ENCODE data around the gene LDLRAP1.
"Not testable (repeated sequence)": the region's sequence is repeated elsewhere in the genome, so short reads cannot be mapped to it uniquely, and the experiment has no call there.

LDLRAP1 gene

DNA sequence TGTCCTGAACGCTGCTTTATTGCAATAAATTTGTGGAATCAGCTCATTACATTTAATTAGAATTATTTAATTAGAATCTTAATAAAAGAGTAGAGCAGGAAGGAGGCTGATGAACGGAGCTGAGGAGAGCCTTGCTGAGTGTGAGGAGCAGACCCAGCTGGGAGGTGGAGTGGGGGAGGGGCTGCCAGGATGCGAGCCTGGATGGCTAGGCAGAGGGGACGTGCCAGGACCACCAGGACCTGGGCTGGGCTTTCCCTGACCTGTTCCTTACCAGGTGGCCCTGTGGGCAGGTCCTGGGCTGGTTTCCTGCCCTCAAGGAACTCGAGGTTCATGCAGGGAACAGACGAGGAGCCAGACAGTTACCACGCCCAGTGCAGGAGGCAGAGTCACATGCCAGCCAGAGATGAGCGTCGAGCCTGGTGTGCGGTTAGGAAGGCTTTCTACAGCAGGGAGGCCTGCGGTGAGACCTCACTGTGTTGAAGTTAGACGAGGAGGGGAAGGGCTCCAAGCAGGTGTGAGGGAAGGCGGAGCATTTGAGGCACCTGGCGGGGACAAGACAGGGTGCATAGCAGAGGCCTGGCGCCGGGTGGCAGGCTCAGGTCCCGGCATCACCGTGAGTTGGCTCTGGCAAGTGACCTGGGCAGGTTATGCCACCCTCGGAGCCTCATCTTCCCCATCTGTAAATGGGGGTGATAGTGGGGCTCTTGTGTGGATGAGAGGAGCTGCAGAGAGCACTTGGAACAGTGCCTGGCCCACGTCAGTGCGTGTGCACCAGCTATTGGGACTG lies 33.9 kb downstream of the LDLRAP1 start:
- DNase-seq, result no peak

DNA sequence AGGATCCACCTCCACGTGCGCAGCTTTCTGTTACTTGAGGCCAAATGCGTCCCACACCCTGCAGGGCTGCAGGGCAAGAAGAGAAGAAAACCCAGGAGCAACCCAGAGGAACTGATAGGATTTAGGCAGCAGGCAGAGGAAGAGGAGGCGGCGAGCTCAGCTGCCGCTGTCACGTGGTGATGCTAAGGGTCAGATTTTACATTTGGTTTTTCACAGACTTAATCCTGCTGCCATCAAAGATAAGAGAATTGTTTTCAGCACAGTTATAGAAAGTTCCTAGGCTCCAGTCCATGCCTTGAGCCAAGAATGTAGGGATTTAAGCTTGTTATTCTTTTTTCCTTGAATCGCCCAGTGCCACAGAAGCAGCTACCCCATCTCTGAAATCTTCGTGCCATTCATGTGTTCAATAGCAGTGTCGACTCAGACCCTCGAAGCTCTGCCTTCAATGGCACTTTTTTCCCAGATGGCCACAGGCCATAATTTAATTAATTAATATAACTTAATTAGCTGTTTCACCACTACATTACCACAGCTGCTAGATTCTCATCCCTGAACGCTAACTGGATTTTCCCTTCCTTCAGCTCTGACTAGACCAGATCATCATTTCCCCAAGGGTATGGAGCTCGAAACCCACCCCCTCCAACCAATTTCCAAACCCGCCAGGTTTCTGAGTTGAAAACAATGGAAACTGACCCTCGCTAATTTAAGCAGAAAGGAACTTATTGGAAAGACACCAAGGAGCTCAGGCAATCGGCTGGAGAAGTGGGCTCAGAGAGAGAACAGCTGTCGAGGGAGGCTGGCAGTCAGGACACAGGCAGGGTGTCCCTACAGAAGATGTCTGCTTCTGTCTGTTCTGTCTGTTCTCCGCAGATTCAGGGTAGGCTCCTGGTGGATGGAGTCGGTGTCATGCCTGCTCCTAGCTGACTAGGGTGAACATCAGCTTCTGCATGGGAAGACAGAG lies 36.2 kb downstream of the LDLRAP1 start:
- no peak for DNase-seq

DNA sequence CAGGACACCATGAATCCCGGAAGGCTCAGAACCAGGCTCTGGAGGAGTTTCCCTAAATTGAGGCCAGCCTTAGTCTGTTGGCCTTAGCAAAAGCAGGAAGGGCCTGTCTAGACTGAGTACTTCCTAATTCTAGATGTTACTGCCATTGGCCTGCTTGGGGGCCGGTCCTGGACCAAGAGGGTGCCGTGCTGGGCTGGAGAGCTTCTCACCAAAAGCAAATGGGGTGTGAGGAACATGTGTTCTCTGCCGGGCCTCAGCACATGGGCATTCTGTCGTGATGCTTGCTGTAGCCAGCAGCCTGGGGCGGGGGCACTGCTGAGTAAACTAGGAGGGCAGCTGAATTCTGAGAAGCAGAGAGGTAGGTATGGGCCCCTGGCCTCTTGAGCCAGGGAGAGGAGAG lies 37.5 kb downstream of the LDLRAP1 start:
- DNase-seq, result no peak

DNA sequence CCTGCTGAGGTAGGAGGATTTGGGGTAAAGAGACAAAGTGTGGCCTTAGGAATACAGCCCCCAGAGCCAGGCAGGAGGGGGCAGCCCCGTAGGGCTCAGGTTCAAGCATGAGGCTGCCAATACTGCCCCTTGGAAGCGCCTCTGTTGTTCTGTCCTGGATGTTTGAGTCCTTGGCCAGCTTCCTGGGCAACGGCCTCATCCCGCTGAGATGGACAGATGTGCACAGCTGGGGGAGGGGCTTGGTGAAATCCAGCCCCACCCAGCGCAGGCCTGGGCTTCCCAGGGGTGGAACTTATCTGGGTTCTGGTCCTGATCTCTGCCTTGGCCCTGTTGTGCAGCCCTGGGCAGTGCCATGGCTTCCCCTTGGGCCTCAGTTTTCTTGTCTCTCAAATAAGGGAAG lies 38.4 kb downstream of the LDLRAP1 start:
- DNase-seq, result no peak

DNA sequence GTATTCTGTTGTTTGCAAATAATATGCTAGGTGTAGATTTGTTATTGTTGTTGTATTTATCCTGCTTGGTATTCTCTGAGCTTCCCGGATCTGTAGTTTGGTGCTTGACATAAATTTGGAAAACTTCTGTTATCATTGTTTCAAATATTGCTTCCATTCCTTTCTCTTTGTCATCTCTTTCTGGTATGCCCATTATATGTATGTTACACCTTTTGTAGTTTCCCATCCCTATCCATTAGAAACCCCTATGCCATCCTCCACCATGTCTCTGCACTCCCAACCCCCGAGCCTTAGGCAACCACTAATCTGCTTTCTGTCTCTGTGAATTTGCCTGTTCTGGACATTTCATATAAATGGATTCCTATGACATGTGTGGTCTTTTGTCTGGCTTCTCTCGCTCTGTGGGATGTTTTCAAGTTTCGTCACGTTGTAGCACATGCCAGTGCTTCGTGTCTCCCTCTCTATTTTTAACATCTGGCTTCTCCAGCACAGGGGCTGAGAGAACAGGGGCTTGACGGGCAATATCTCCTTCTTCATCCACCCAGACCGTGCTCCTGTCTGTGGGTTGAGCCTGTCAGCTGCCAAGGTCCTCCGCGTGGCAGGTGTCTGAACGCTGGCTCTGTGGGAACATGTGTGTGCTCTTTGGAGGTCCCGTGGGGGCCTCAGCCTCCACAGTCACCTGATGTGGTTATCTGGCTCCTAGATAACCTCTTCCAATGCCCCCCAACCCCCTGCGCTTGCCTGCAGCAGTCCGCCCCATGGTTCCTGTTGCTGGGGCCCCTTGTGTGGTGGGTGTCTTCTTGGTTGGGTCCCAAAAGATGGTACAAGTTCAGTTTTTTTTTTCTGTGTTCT lies 40.3 kb downstream of the LDLRAP1 start:
- DNase-seq, result no peak

DNA sequence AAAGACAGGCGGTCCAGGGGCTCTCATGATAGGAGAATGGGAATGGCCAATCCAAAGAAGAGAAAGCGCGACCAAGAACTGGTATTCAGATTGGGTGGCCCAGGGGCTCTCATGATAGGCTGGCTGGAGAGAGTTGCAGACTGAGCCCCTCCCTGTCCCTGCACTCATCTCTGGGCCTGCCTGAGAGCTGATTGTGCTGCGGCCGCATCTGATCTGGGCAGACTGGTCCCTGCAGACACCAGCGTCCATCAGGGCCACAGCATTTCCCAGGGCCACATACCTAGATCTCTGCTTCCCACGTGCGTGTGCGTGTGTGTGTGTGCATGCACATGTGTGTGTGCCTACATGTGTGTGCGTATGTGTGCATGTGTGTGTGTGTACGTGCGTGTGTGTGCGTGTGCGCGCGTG lies 42.8 kb downstream of the LDLRAP1 start:
- DNase-seq, result no peak

DNA sequence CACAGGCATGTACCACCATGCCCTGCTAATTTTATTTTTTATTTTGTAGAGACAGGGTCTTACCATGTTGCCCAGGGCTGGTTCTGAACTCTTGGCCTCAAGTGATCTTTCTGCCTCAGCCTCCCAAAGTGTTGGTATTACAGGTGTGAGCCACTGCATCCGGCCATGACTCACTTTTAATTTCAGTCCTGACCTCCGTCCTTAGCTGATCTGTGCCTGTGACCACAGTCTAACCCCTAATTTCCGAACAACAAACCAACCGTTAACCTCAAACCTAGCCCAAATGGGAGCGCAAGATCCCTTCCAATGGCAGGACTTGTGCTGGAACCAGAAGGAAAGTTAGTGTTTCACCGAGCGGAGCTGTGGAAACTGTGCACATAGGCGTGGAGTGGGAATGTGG lies 43.9 kb downstream of the LDLRAP1 start:
- no peak for DNase-seq

DNA sequence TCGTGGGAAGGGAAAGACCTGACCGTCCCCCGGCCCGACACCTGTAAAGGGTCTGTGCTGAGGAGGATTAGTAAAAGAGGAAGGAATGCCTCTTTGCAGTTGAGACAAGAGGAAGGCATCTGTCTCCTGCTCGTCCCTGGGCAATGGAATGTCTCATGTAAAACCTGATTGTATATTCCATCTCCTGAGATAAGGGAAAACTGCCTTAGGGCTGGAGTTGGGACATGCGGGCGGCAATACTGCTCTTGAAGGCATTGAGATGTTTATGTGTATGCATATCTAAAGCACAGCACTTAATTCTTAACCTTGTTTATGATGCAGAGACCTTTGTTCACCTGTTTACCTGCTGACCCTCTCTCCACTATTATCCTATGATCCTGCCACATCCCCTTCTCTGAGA lies 44.8 kb downstream of the LDLRAP1 start:
- DNase-seq, result not testable (repeated sequence)

DNA sequence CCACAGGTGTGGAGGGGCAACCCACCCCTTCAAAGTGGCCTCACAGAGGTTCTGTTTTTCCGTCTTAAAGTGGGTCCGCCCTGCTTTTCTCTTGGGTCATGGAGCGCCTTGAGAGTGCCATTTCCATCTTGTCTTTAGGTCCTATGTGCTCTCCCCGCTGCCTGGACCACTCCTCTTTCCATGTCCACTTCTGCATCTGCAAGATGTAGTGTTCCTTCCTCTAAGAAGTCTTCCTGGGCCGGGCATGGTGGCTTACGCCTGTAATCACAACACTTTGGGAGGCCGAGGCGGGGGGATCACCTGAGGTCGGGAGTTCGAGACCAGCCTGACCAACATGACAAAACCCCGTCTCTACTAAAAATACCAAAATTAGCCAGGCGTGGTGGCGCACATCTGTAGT lies 45.4 kb downstream of the LDLRAP1 start:
- not testable (repeated sequence) for DNase-seq

DNA sequence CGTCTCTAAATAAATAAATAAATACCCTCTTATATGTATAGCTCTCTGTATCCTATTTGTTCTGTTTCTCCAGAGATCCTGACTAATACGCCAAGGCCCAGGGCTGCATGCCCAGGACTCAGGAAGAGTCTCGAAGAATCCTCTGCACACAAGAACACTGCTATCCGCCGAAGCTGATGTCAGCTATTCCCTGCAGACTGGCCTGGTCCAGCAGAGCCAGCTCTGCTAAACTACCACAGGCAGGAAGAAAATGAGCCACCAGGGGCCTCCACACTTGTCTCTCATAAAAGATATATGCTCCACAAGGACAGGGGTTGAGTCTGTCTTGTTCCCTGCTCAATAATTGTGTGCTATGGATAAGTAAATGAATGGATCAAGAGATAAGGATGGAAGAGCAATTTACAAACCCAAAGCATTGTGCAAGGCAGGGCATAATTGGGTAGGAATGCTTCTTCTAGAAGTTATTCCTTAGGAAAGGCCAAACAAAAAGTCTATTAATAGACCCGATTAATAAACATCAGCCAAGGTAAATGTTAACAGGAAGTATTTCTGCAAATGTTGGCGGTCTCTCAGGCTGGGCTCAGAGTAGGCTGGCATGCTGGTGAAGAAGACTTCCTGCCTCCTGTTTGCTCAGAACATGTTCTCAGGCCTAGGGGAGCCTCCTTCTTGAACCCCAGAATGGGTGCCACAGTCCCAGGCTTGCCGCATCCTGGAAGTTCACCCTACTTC lies 46.9 kb downstream of the LDLRAP1 start:
- no peak for DNase-seq

DNA sequence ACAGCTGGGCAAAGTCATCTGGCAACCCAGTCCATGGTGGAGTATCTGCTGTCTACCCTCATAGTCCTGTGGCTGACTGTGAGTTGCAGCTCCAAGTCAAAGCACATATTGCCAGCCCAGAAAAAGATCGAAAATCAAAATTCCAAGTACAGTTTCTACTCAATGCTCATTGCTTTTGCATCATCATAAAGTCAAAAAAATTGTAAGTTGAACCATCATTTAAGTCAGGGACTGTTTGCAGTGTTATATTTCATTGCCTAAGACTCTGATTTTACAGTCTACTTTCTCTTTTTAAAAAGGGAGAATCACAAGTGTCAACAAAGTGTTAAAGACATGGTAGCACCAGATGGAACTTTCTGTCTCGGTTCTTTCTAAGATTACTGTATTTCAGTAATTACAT lies 50.5 kb downstream of the LDLRAP1 start:
- DNase-seq, result no peak

DNA sequence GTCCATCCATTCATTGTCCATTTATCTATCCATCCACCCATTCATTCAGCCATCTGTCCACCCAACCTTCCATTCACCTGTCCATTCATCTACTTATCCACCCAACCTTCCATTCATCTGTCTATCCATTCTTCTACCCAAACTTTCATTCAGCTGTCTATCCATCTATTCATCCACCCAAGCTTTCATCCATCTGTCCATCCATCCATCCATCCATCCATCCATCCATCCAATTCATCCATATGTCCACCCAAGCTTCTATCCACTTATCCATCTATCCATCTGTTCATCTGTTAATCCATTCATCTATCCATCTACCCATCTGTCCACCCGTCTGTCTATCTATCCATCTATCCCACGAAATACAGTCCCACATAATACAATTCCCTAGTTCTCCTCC lies 51.6 kb downstream of the LDLRAP1 start:
- no peak for DNase-seq

DNA sequence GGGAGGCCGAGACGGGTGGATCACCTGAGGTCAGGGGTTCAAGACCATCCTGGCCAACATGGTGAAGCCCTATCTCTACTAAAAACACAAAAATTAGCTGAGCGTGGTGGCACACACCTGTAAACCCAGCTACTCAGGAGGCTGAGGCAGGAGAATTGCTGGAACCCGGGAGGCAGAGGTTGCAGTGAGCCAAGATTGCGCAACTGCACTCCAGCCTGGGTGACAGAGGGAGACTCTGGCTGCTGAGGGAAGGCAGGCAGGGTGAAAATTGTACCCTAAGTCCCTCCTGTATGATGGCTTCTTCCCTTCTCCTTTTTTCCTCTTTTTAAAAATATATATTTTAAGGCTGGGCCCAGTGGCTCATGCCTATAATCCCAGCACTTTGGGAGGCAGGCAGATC lies 53.2 kb downstream of the LDLRAP1 start:
- not testable (repeated sequence) for DNase-seq

DNA sequence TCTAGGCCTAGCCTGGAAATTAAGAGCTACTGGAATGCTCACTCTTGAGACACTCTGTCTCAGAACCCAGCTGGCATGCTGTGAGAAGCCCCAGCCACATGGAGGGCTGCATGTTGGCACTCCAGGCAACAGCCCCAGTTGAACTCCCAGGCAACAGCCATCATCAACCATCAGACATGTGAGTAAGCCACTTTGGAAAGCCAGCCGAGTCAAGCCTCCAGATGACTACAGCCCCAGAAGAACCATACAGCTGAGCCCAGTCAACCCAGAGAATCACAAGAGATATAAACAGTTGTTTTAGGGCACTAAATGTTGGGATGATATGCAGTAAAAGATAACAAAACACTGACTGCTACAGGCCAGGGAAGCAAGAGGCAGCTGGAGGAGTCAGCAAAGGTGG lies 55.5 kb downstream of the LDLRAP1 start:
- DNase-seq, result no peak

DNA sequence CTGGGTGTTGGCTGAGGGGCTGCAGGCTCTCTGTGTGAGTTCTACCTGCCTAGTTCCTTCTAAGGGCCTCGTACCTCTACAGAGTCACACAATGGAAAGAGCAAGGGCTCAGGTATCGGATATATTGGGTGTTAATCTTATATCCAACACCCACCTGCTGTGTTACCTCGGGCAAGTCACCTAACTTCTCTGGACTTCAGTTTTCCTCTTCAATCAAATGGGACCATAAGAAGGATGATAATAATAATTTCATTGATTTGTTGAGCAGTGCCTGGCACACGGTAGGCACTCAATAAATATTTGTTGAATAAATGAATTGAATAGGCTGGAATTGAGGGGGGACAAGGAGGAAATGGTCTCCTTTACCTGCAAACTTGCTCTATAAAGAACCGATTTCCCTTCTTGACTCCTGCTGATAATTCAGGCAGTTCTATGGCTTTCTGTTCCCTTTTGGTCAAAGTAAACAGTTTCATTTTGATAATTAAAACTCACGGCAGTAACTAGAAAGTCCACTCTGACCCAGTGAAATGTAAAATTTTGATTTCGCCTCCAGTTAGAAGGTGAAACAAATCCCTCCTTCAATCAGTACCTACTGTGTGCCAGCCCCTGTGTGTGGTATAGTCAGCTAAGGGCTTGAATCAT lies 56.7 kb downstream of the LDLRAP1 start:
- DNase-seq, result no peak

DNA sequence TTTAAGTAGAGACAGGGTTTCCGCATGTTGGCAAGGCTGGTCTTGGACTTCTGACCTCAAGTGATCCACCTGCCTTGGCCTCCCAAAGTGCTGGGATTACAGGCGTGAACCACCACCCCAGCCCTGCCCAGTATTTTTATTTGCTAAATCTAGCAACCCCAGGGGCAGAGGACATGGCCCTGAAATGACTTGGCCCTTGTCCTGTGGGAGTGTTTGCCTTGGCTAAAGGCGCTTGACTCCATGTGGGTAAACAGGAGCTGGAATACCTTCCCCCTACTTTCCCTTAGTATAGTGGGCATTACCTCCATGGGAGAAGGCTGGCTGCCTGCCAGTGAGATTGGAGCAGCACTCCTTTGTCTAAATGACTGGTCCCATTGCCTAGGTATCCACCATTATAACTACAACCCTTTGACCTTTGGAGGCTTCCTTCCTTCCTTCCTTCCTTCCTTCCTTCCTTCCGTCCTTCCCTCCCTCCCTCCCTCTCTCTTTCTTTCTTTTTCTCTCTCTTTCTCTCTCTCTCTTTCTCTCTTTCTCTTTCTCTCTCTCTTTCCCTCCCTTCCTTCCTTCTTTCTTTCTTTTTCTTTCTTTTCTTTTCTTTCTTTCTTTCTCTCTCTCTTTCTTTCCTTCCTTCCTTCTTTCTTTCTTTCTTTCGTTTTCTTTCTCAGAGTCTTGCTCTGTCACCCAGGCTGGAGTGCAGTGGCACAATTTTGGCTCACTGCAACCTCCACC lies 57.7 kb downstream of the LDLRAP1 start:
- DNase-seq, result not testable (repeated sequence)

DNA sequence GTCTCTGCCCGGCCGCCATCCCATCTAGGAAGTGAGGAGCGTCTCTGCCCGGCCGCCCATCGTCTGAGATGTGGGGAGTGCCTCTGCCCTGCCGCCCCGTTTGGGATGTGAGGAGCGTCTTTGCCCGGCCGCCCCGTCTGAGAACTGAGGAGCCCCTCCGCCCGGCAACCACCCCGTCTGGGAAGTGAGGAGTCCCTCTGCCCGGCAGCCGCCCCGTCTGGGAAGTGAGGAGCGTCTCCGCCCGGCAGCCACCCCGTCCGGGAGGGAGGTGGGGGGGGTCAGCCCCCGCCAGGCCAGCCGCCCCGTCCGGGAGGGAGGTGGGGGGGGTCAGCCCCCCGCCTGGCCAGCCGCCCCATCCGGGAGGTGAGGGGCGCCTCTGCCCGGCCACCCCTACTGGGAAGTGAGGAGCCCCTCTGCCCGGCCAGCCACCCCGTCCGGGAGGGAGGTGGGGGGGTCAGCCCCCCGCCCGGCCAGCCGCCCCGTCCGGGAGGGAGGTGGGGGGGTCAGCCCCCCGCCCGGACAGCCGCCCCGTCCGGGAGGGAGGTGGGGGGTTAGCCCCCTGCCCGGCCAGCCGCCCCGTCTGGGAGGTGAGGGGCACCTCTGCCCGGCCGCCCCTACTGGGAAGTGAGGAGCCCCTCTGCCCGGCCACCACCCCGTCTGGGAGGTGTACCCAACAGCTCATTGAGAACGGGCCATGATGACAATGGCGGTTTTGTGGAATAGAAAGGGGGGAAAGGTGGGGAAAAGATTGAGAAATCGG lies 60.6 kb downstream of the LDLRAP1 start:
- DNase-seq, result not testable (repeated sequence)

DNA sequence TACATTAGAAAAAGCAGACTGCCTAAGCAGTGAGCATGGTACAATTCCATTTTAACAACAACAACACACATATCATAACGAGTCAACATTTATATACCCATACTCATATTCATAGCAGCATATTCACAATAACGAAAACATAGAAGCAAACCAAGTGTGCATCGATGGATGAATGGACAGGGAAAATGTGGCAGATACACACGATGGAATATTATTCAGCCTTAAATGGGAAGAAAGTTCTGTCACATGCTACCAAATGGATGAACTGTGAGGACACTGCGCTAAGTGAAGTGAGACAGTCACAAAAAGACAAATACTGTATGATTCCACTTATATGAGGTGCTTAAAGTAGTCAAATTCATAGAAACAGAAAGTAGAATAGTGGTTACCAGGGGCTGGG lies 63.7 kb downstream of the LDLRAP1 start:
- DNase-seq, result no peak

DNA sequence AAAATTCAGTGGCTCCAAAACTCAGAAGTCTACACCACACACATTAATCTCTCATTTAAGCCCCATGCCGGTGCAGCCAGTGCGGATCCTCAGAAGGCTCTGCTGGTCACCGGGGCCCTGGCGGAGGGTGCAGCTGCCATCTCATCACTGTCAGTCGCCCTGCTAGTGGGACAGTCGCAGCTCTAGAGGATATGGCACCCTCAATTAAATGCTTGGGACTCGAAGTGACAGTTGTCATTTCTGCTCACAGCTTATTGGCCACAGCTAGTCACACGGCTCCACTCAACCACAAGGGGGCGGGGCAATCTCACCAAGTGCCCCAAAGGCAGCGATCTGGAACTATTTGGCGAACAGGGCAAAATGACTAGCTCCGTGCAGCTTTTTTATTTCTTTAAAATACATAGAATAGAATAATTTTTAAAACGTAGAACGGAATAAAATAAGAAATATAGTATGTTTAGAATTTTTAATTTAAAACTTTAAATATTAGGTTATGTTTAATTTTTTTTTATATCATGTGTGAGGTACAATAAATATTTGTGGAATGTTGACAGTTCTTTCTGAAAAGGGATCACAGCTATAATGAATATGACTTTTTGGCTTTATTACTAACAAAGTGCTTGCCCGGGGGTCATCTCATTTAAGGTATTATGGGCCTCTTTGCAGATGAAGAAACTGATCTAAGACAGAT lies 65.2 kb downstream of the LDLRAP1 start:
- DNase-seq, result peak; percentile 82

DNA sequence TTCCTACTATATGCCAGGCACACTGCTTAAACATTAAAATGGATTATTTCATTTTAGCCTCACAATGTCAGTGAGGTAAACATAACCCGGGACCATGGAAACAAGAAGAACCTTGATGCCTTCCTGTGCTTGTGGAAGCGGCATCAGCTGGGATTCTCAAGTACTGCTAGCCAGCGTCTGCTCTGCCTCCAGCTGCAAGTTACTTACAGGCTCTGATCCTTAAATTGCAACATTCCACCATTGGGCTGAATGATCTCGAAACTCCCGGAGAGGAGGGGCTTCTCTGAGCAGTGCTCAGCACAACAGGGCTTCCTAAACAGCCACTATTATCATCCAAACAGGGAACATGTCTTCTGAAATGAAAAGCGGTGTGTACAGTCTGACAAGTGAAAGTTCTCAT lies 66.5 kb downstream of the LDLRAP1 start:
- DNase-seq, result no peak
